GM19240 (cell line): Measurements from ENCODE around the gene SMARCD3.

ENCODE experiments used
- DNase-seq: peaks from one replicate; pipeline ENCODE4 v3.0.0; 2011; ENCODE audit warnings: low spot score; ENCODE audit not compliant: insufficient read length

SMARCD3 gene

DNA sequence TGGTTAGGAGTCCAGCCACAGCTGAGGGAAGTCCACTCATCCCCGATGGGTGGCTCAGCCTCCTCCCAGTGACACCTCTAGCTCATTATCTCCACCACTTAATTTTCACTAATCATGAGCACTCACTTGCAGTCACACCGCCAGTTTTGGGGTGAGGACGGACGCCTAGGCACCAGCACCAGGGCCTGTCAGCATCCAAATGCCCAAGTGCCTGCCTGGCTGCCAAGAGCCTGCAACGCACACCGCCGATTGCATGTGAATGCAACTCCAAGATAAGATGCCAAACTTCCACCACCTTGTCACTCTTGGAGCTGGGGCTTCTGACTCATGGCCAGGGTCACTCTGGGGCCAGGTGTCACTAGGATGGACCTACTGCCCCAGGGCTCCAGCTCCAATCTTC is 24.4 kb upstream of the SMARCD3 start:
- no peak for DNase-seq

DNA sequence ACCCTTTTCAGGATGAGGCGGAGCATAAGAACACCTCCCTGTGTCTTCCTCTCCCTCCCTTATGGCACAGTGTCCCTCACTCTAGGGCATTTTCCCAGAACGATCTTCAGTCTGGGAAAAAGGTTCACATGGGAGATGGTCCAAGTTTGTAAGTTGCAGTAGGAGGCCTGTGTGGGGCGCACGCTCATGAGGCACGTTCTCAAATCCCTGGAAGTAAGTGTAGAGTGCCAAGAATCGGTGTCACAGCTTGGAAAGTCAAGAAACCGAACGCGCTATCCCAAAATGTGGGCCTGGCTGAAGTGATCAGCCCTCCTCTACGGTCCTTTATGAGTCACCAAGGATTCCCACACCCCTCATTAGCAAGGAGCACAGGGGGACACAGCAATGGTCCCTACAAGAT is 23.9 kb upstream of the SMARCD3 start:
- no peak for DNase-seq

DNA sequence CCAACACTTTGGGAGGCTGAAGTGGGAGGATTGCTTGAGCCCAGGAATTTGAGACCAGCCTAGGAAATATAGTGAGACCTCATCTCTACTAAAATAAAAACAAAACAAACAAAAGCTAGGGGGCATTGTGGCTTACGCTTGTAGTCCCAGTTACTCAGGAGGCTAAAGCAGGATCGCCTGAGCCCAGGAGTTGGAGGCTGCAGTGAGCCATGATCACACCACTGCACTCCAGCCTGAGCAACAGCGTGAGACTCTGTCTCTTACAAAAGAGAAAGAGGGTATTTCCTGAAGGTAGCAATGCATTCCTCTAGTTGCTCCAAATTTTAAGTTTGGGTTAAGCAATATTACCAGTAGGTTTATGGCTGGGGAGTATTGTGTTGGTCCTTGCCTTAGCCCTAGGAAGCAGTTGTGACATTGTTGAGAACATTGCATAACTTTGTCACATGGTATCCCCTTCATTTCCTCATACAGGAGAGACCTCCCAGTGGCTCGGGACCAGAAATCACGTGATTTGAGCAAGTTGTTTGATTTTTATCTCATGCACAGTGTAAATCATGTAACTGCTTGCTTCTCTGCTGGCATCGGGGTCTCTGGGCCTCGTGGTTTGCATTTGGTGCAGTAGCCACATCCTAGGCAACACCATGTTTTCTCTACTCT is 23.3 kb upstream of the SMARCD3 start:
- no peak for DNase-seq

DNA sequence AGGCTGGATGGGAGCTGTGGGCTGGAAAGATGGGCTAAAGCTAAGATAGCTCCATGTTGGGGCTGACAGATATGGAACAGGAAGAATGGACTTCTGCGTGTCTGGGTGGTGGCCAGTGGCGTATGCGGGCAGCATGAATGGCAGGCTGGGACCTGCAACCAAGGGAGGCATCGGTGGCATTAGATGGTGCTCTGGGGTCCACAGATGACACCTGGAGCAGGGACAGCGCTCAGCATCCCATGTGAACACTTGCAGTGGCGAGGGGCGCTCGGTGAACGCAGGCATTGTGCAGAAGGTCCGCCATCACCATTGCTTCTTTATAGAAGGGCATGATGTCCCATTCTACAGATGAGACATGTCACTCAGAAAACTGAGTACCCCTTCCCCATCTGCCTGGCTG is 21.0 kb upstream of the SMARCD3 start:
- DNase-seq = no peak

DNA sequence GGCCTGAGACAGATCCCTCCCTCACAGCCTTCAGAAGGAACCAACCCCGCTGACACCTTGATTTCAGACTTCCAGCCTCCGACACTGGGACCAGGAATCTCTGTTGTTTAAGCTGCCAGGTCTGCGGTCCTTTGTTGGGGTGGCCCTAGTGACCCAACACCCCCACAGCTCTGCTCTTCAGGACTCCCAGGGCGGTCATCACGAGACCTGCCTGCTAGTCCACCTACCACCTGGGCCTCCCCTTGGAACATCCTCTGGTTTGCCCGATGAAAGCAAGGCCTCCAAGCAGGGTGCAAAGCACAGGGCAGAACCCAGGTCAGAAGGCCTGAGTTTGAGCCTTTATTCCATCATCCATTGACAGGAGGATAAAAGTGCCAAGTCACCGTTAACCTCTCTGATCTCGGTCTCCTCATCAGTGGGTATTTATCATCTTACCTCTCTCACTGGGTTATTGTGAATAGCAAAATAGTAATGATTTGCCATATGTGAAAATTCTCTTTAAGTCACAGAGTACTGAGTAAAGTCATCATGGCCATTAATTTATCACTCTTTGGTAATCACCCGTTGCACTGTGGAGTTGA is 16.9 kb upstream of the SMARCD3 start:
- DNase-seq = no peak

DNA sequence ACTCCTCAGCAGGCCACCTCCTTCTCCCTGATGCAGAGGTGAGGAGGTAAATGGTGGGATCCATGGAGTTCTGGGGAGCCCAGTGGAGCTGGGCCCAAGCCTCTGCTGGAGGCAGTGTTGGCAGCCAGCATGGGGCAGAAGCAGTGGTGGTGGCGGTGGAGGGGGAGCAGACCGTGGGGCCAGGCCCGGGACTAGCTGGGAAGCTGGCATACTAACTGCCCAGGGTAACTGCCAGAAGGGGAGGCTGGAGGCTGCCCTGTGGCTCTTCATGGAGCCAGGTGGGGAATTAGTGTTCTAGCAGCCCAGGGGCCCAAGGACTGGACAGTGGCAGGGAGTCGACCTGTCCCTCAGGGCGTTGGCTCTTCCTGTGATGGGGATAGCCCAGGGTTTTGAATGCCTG is 16.1 kb upstream of the SMARCD3 start:
- no peak for DNase-seq

DNA sequence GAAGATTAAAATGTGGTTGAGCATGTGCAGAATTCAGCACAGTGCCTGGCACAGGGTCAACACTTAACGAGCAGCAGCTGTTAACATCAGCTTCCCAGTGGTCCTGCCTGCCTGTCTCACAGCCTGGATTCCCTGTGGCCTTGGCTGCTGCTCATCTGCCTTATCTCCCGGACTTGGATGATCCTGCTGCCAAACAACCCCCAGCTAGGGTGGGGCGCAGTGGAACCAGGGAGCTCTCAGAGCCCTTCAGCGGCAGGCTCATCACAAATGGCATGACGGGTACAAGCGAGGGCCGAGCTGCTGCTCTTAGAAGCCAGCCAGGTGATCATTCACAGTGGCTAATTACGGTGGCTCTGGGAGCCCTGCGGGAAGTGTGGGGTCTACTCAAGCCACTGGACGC is 13.0 kb upstream of the SMARCD3 start:
- DNase-seq = no peak

DNA sequence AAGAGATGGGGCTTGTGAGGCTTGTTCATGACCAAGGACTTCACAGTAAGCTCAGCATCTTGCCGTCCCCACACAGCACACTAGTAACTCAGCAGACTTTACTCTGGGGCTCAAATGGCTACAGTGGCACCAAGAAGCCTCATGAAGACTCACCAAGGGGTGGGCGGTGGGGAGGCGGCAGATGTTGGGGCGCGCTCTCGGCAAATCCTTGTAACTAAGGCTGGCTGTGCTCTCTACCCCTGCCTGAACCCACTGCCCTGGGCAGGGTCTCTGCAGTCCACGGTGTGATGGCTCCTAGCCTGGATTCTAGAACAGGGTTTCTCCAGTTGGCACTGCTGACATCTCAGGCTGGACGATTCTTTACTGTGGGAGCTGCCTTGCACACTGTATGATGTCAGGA is 12.4 kb upstream of the SMARCD3 start:
- no peak for DNase-seq

DNA sequence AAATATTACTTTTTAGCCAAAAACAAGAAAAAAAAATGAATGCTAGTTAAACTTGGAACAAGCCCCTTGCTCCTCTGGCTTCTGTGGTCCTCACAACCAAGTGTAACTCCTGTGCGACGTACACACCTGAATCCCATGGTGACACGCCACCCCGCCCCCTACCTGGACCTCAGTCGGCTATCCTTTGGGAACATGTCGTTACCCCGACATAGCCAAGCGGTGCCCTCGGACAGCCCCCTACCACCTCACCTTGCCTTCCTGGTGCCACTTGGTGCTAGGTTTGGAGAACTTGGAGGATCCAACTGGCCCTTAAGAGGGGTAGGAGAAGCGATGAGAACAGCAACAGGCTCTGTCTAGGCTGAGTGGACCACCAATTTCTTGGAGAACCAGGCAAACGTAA is 12.0 kb upstream of the SMARCD3 start:
- DNase-seq = no peak

DNA sequence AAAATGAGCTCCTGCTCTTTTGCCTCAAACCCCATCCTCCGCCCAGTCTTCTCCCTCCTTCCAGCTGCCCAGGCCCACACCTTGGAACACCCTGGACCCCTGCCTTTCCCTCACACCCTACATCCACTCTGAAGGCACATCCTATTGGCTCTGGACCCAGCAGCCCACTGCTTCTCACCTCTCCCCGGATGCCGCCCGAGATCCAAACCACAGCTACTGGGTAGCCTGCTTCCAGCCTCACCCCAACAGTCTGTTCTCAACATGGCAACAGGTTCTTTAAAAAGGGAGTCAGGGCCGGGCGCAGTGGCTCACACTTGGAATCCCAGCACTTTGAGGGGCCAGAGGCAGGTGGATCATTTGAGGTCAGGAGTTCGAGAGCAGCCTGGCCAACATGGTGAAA is 9.5 kb upstream of the SMARCD3 start:
- DNase-seq = no peak

DNA sequence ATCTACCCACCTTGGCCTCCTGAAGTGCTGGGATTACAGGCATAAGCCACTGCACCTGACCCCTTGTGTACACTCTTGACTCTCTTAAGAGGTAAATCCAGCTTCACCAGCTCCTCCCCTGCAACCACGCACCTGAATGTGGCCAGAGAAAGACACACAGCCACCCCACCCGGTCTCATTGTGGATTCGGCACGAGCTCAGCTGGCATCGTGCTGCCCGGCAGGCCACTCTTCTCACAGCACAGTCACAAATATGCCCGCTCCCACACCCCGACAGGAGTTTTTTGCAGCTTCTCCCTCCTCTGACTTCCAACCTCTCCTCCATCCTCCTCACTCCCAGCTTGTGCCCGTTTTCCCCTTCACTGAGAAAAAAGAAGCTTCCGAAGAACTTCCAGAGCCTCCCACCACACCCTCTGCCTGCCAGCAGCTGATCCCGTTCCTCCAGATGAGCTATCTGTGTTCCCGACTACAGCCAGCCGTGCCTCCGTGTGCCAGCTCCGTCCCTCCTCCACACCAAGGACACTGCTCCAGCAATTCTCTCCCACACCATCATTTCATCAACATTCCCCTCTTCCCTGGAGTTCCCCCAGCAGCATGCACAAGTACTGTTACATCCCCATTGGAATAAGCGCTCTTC is 8.0 kb upstream of the SMARCD3 start:
- no peak for DNase-seq

DNA sequence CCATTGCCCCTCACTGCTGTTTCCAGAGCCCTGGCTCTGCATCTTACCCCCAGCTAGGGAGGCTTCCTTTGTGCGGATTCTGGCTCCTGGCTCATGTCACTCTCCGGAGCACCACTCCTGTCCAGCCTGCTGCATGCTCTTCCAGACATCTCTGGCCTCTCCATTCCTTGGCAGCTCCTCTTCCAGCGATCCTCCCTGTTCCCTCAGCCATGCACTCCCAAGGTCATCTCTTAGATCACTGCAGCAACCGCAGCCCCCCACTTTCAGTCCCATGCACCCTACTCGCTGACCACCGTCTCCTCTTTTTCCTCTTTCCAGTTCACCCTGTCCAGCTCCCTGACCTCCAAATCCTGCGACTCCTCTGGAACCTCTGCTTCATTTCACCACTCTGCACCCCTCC is 6.9 kb upstream of the SMARCD3 start:
- no peak for DNase-seq

DNA sequence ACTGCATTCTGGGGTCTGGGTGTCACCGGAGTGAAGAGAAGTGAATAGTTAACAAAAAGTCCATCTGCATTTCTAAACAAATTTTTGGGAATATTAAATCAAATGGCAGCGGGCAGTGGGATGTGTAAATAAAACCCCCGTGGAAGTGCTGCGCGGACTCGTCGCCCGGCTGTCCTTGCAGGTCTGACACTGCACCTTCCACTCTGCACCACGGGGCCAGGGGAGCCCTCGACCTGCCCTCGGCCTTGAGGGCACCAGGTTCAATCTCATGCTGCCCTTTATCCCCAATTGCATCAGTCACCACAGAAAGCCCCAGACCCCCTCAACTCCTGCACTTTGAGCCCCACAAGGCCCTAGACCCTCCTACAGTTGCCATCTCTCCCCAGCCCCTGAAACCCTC is 6.4 kb upstream of the SMARCD3 start:
- no peak for DNase-seq

DNA sequence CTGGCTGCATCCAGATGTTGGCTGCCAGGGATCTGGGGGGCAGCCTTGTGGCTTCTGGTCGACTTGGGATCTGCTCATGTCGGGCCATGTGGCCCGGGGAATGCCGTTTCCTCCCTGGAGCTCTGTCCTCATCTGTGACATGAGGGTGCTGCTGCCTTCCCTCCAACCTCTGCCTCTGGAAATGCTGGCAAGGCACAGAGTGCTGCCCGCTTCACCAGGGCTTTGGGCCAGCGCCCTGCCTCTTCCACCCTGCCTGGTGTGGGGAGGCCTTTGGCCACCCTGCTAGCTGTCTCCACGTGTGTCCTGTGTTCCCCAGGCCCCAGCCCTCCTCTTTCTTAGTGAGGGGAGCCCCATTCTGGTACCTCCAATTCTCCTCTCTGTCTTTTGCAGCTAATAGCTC is 5.8 kb upstream of the SMARCD3 start:
- DNase-seq = no peak

DNA sequence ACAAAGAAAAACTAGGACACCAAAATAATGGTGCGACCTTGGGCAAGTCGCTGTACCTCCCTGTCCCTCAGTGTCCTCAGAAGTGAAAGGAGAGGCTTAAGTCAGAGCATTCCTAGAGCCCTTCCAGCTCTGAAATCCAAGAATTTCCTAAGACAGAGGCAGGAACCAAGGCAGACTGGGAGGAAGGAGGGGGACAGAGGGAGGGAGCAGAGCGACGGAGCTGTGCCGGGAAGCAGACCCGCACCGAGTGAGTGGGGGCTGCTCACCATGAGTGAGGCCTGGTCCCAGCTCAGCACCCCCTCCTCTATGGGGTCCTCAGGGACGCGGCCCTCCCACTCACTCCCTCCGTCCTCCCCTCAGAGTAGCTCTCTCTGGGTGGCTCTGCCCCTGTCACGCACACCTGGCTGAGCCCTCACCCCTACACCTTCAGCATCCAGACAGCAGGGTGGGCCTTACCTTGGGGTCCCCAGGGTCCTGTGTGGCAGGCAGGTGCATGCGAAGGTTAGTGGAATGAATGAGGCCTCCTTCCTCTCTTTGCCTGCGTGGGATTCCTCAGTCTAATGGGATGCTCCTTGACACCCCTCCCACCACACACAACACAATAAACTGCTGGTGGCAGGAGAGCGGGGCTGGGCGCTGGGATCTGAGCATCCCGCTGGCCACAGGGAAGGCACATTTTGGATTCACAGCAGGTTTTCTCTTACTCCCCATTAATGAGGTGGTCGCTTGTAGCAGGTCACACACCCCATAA is 4.6 kb upstream of the SMARCD3 start:
- DNase-seq = no peak

DNA sequence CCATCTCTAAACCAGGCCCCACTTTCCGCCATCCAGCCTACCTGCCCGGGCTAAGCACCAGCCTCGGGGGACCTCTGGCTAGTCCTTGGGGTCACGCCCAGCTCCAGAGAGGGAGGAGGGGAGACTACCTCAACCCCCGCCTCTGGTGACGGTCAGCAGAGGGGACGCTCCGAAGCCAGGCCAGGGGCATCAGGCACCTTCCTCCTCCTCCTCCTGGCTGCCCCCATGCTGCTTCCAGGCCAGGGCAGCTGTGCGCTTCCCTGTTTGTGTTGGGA is 4.0 kb upstream of the SMARCD3 start:
- no peak for DNase-seq

DNA sequence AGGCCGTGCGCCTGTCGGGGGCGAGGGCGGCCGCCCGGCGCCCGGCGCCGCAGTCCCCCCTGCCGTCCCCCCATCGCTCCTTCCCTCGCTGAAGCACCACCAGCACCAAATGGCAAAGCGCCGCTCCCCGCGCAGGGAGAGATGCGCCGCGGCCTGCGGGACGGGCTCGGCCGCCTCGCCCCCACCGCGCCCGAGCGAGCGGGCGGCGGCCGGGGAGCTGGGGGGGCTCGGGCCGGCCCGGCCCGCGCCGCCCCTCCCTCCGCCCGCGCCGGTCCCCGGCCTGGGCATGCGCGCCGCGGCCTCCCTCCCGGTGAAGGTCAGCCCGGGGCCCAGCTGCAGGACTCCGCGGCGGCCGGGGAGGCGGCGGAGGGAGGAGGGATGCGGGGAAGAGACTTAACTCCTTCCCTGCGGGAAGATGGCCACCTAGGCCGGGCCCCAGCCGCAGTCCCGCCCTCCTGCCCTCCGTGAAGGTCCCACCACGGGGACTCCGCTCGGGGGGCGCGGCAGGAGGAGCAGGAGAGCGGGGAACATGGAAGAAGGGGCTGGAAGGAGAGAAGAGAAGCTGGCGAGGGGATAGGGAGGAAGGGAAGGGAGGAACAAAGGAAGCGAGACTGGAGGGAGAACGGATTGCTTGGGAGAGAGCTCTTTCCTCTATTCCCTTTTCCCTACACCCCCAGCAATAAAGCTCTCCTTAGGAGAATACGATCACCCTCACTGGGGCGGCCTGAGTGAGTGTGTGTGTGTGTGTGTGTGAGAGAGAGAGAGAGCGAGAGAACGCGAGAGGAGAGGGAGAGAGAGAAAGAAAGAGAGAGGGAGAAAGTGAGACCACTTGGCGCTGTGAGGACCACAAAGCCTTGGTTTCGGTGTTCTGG is 3.4 kb upstream of the SMARCD3 start:
- no peak for DNase-seq

DNA sequence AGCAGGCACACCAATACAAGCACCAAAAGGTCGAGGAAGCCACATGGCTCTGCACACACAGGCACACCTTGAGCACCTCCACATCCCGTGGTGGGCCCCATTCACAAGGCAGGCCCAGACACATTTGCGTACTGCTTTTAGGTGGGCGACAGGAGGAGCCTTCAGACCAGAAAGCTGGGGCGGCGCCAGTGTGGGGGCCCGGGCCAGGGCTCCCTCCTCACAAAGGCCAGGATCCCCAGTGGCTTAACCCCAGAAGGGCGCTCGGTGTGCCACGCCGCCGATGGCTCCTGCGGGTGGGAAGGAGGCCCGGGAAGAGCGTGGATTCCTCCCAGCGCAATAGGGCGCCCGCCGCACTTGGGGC is 2.8 kb upstream of the SMARCD3 start:
- DNase-seq = no peak

DNA sequence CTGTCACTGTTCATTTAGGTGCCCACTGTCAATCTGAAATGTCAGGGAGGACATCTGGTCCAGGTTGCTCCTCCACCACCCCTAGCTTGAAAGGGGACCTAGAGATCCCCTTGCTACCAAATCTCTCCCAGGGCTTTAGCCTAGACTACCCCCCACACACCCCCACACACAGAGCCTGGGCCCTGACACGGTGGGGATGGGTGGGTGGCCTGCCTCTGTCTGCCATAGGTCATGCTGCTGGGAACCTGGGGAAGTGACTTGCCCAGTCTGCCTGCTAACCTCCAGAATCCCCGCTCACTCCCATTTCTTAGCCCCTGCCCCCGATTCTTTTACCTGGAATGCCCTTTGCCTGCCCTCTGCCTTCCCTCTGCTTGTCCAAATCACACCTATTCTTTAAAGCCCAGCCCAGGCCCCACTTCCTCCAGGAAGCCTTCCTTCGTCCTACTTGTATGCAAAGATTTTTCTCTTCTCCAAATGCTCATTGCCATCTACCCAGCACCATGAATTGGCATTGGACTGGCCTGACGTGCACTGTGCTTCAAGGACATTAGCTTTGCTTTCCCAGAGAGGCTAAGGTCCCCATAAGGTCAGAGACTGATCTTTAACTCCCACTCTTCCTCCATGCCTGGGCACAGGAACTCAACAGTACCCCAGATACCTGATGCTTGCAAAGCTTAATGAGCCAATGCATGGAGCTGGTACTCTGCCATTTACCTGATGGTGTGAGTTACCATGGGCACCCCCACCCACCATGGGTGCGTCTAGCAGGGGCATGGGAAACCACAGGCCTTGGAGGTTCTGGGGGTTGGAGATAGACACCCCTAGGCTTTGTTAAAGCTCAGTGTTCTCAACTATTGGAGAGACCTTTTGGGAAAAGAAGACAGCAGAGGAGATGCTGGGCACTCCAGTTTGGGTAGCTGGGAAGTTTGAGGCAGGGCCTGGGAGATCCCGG is 2.0 kb upstream of the SMARCD3 start:
- DNase-seq = no peak

DNA sequence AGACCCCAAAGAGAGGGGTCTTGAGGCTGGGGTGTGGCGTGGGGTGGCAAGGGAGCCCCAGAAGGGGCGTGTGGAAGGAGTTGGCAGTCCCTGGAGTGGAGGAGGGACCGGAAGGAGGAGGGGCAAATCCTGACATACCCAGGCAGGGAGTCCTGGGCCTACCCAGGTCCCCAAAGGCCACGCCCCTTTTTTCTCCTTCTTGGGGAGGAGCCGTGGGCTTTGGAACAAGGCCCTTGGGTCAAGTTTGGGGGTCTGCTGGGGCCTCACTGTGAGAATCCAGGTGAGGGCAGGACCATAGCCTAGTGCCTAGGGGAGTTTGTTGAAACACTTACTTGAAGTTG is 1.2 kb upstream of the SMARCD3 start:
- DNase-seq = no peak
